Esophagus squamous epithelium (tissue), 4 donors: ENCODE data around the gene PPP2R5E.

ENCODE experiments used
- CTCF ChIP-seq, 6 experiments: fragments of 450-650 bp in 4 of 6; fragments of 200-600 bp in 2 of 6; sonication (generic) in 2 of 6; IDR thresholded peaks; one replicate each; pipeline ENCODE4 v1.5.1; 2016 to 2019; ENCODE audit warnings: antibody characterized with exemption in 6 of 6, mild to moderate bottlenecking in 4 of 6, moderate library complexity in 4 of 6
- POLR2A ChIP-seq, 4 donors: fragments of 450-650 bp; IDR thresholded peaks; one replicate each; pipeline ENCODE4 v1.6.1; 2017; ENCODE audit warnings: antibody characterized with exemption in 4 of 4, mild to moderate bottlenecking in 4 of 4, moderate library complexity in 3 of 4

DNA sequence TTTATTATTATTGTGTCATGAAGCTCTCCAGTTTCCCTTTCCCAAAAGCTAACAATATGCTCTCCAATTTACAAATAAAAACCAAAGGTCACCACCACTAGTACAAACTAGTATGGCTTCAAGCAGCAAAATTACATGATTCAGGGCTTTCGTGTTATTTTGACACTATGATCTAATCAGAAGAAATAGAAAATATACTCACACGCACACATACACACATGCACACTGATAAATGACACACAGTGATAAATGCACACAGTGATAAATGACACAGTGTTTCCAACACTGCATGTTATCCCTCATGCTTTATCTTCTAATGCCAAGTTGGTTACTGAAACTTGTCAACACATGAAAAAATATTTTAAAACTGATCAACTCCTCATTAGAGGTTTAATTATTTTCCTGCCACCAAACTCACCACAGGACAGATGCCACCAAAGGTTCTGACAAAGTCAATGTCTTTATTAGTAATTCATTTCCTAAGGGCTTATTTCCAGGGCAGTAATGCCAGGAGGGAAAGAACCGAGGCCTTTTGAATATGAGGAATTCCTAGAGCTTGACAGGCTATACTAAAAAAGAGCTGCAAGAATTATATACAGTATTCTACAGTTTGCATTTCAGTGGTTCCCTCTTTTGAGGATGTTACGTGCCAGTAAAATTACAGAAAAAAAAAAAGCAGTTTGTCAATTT is 82.4 kb downstream of the PPP2R5E start:
- no peak for TF ChIP-seq POLR2A (IDR thresholded peaks at IDR 0.05)
- no peak for TF ChIP-seq CTCF (IDR thresholded peaks at IDR 0.05)
